ENCODE data around the gene SYCE1L. TPM values are rescaled to one million over a fixed set of nuclear protein-coding genes. Genes with fewer than 3 reads are reported as not detected.

Gene SYCE1L
- total RNA-seq: 0.32 TPM in 1 of 2 replicates, not detected in the other

GRCh38 chr16:77199211-77199610 lies at the start of gene SYCE1L:
Gene SYCE1L (plus strand): TSS chr16:77199408. CDS start chr16:77199452, 44 bp downstream.

GRCh38 chr16:77190478-77191258 lies 8.5 kb upstream of the SYCE1L start, which contains the start of gene MON1B:
Gene MON1B (plus strand): TSS chr16:77191190. CDS start chr16:77191486, 296 bp downstream.

Other genes starting within 250 kb of the SYCE1L start
- 24.7 and 25.3 TPM in 2 replicates for gene MON1B, start 8.2 kb upstream of the SYCE1L start, total RNA-seq
- gene ADAMTS18, start 235.6 kb downstream of the SYCE1L start, total RNA-seq: 4.4 TPM in 1 of 2 replicates, not detected in the other

Measured in hair follicle dermal papilla cell (primary cell).